Neural crest cell (in vitro differentiated cells): ENCODE data around the gene USP4. TPM values are rescaled to one million over a fixed set of nuclear protein-coding genes. Genes with fewer than 3 reads are reported as not detected.
"Not testable (repeated sequence)": the region's sequence is repeated elsewhere in the genome, so short reads cannot be mapped to it uniquely, and the experiment has no call there.

Source experiments
- DNase-seq: peaks from one replicate; pipeline ENCODE4 v3.0.0; 2021; ENCODE audit warnings: low read depth, mixed read lengths, low spot score
- H3K27ac Mint-ChIP-seq: one replicate; pipeline ENCODE4 v1.8.0; 2021; ENCODE audit warnings: mild to moderate bottlenecking, mixed read lengths; ENCODE audit not compliant: unreplicated experiment
- H3K27me3 Mint-ChIP-seq: 2 replicates; pipeline ENCODE4 v1.8.0; 2021; ENCODE audit warnings: low read depth, mild to moderate bottlenecking, mixed read lengths
- H3K36me3 Mint-ChIP-seq: 2 replicates; pipeline ENCODE4 v1.8.0; 2021; ENCODE audit warnings: low read depth, mild to moderate bottlenecking, mixed read lengths
- H3K4me1 Mint-ChIP-seq: 2 replicates; pipeline ENCODE4 v1.8.0; 2021; ENCODE audit warnings: mixed read lengths
- H3K4me3 Mint-ChIP-seq: one replicate; pipeline ENCODE4 v1.8.0; 2021; ENCODE audit warnings: mild to moderate bottlenecking, mixed read lengths
- H3K9me3 Mint-ChIP-seq: 2 replicates; pipeline ENCODE4 v1.8.0; 2021; ENCODE audit warnings: mixed read lengths
- CTCF ChIP-seq: fragments of 200-600 bp; sonication (generic); conservative IDR thresholded peaks from 2 replicates; pipeline ENCODE4 v1.5.0; 2021; ENCODE audit warnings: antibody characterized with exemption, mild to moderate bottlenecking
- total RNA-seq: library from RNA; stranded (reverse); gene quantifications from 2 replicates; pipeline ENCODE4 v1.2.1, GENCODE V29; 2021

Gene USP4
- total RNA-seq, 1 donor from 2014 or later: 41.5 TPM

DNA sequence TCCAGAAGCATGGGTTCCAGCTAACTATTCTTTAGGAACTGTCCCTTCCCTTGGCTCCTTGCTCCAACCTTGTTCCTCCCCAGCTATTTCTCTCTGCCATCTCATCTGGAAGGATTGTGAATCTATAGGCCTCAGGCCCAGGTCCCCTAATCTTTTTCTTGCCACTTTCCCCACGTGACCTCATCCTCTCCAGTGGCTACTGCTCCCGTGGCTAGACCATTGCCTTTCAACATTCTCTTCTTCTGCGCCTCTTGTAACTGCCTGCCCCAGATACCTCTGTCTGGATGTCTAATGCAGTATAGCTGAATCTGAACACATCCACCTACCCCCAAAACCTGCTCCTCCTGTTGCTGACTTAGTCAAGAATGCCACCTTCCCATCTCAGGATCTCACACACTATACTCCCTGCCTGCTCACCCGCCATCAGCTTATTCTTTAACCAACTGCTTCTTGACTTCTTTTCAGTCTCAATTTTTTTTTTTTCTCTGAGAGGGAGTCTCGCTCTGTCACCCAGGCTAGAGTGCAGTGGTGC lies 13.1 kb upstream of the USP4 start:
- peak overlapping the region; percentile 21 for H3K4me3 Mint-ChIP-seq
- H3K4me1 Mint-ChIP-seq: peaks cover 23% of the 10 kb centered on the region
- peaks cover 15% of the 10 kb centered on the region for H3K36me3 Mint-ChIP-seq
- H3K27ac Mint-ChIP-seq: no peak overlapping the region
- TF ChIP-seq CTCF: no peak
- H3K27me3 Mint-ChIP-seq: no peaks in the 10 kb centered on the region
- H3K9me3 Mint-ChIP-seq: no peaks in the 10 kb centered on the region
- DNase-seq: no peak

- peak overlapping the region; percentile 86 for H3K27ac Mint-ChIP-seq
- H3K4me1 Mint-ChIP-seq: peaks cover 20% of the 10 kb centered on the region
- H3K4me3 Mint-ChIP-seq: no peak overlapping the region
- H3K27me3 Mint-ChIP-seq: no peaks in the 10 kb centered on the region
- no peaks in the 10 kb centered on the region for H3K9me3 Mint-ChIP-seq
- no peak for TF ChIP-seq CTCF
- no peak for DNase-seq
- peaks cover 11% of the 10 kb centered on the region for H3K36me3 Mint-ChIP-seq
Observed at GRCh38 chr3:49352281-49352680, 12.4 kb upstream of the USP4 start.

DNA sequence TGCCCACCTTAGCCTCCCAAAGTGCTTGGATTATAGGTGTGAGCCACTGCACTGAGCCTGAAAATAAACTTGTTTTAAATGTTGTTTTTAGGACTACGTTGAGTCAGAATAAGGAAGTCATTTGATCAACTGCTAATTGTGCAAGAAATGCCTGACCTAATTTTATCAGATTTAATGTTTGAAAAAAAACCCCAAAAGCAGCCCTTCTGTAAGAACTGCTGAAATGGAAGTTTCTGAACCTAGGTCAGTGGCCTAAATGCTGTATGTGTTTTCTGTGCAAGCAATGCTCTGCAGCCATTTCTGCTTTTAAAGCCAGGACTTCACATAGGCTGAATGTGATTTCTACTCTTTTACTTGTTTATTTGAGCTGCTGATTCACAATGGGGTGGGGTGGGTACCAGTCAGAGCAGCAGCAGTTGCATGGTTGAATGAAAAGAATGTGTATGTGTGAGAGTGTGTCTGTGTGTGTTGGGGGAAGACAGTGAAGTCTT lies 11.7 kb upstream of the USP4 start:
- H3K27ac Mint-ChIP-seq: peak overlapping the region; percentile 86
- no peak overlapping the region for H3K4me3 Mint-ChIP-seq
- no peaks in the 10 kb centered on the region for H3K9me3 Mint-ChIP-seq
- TF ChIP-seq CTCF: no peak
- peaks cover 11% of the 10 kb centered on the region for H3K36me3 Mint-ChIP-seq
- H3K27me3 Mint-ChIP-seq: no peaks in the 10 kb centered on the region
- H3K4me1 Mint-ChIP-seq: peaks cover 16% of the 10 kb centered on the region
- no peak for DNase-seq

- no peak for DNase-seq
- Mint-ChIP-seq H3K4me3 (no peak overlapping the region), H3K9me3 (no peaks in the 10 kb centered on the region), H3K27me3 (no peaks in the 10 kb centered on the region), H3K4me1 (peaks cover 10% of the 10 kb centered on the region), H3K27ac (no peak overlapping the region), H3K36me3 (peaks cover 5% of the 10 kb centered on the region)
- TF ChIP-seq CTCF: no peak
Observed at GRCh38 chr3:49349348-49350114, 9.7 kb upstream of the USP4 start.

DNA sequence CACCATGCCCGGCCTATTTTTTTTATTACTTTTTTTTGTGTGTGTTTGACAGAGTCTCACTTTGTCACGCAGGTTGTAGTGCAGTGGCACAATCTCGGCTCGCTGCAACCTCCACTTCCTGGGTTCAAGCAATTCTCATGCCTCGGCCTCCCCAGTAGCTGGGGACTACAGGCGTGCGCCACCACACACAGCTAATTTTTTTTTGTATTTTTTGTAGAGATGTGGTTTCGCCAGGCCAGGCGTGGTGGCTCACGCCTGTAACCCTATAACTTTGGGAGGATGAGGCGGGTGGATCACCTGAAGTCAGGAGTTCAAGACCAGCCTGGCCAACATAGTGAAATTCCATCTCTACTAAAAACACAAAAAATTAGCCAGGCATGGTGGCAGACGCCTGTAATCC lies 8.5 kb upstream of the USP4 start:
- DNase-seq, H3K4me3 Mint-ChIP-seq, H3K9me3 Mint-ChIP-seq, H3K27ac Mint-ChIP-seq, H3K36me3 Mint-ChIP-seq, H3K27me3 Mint-ChIP-seq: not testable (repeated sequence)
- peaks cover 10% of the 10 kb centered on the region for H3K4me1 Mint-ChIP-seq

GRCh38 chr3:49346797-49347251 lies 7.0 kb upstream of the USP4 start:
- Mint-ChIP-seq H3K27me3 (no peaks in the 10 kb centered on the region), H3K4me1 (peaks cover 10% of the 10 kb centered on the region), H3K36me3 (no peaks in the 10 kb centered on the region), H3K9me3 (no peaks in the 10 kb centered on the region), H3K27ac (no peak overlapping the region), H3K4me3 (no peak overlapping the region)
- TF ChIP-seq CTCF: no peak
- no peak for DNase-seq
